Stimulated activated CD4-positive, alpha-beta T cell treated with anti-CD3 and anti-CD28 coated beads, Interleukin-2, amount 100 ng/mL, for 48 hours (primary cell): ENCODE results near the gene NR5A1.

Experiments
- DNase-seq, 2 donors: peaks; one replicate each; pipeline ENCODE4 v3.0.0-alpha.2; 2020

Gene NR5A1

DNA sequence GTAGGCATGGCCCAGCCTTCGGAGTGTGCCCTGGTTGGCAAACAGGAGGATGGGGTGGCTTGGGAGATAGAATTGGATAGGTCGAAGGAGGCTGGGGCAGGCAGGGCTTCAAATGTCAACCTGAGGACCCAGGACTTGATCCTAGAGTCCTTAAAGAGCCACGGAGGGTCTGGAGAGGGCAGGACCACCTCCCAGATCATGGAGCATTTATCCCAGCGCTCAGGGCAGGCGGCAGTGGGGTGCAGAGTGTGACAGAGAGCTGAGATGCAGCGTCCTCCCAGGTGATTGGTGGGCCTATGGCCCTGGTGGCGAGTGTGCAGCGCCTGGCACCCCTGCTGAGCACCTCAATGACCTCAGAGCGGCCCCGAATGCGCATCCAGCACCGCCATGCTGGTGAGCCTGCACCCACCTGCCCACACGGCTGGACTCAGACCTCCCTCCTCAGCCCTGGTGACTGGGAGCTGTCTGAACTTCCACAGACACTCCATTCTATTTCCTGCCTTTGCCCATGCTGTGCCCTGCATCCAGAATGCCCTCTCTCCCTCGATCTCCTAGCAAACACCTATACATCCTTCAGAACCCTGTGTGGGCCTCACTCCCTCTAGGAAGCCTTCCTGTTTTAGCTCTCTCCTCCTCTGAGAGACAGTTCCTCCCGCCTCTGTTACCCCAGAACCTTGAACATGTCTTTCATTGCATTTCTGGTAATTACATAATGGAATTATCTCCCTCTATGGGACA is 50.7 kb downstream of the NR5A1 start:
- DNase-seq = no peak

DNA sequence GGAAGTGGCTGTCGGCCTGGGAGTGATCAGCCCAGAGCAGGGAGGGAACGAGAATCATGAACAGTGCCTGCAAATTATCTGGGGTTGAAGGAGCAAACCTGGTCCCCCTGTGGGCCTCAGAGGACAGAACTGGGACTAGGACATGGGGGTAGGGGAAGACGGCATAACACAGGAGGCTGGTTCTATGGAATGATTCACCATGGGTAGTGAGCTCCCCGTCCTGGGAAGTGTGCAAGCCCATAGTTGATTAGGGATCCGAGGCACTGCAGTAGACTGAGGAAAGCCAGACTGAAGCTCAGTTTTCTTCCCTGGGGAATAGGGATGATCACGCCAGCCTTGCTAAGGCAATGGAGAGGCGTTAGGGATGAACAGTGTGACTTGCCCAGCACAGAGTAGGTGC is 51.4 kb downstream of the NR5A1 start:
- no peak for DNase-seq

DNA sequence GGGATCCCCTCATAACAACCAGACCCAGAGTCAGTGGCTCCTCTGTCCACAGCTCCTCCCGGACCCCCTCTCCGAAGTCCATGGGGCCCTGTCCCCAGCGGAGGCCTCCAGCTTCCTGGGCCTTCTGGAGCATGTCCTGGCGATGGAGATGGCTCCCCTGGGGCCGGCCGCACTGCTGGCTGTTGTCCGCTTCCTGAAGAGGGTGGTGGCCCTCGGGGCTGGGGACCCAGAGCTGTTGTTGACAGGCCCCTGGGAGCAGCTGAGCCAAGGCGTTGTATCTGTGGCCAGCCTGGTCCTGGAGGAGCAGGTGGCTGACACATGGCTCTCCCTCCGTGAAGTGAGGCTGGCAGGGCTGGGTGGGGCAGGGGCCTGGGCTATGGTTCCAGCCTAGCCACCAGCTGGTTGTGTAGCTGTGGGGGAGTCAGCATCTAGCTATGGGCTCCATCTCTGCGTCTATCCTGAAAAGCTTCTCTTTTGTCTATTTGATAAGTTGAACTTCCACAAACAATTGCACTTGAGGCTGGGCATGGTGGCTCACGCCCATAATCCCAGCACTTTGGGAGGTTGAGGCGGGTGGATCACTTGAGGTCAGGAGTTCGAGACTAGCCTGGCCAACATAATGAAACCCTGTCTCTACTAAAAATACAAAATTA is 52.3 kb downstream of the NR5A1 start:
- DNase-seq = no peak

DNA sequence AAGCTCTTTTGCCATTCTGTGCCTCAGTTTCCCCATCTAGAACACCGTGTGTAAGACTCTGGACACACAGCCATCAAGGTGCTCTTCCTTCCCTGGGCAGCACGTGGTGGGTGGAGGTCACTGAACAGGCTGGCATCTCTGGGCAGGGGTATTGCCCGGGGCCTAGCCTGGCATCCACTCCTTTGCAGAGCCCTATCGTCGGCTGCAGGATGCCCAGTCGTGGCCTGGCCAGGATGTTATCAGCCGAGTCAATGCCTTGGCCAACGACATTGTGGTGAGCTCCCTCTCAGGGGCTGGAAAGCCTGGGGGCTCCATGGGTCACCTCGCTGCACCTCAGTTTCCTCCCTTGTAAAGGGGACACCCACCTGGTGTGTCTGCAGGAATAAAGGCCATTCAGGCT is 52.9 kb downstream of the NR5A1 start:
- no peak for DNase-seq

DNA sequence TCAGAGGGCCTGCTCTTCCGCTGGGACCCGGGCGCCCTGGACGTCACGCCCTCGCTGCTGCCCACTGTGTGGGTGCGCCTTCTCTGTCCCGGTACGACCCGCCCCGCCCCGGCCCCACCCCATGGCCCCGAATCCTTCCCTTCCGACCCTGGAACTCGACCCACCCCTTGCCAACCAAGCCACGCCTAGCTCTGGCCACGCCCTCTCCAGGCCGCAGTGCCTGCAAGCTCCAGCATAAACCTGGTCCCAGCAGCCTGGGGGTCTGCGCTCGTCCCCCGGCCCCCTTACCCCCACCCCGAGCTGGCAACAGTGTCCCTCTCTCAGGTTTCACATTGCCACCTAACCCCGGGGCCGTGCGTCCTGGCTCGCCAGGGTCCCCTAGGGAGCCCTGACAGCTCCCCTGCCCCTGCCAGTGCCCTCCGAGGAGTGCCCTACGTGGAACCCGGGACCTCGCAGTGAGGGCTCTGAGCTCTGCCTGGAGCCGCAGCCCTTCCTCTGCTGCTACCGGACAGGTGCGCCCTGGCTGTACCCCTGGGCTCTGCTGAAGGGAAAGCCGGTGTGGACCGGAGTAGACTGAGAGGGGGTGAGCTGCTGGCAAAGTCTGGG is 53.5 kb downstream of the NR5A1 start:
- no peak for DNase-seq

DNA sequence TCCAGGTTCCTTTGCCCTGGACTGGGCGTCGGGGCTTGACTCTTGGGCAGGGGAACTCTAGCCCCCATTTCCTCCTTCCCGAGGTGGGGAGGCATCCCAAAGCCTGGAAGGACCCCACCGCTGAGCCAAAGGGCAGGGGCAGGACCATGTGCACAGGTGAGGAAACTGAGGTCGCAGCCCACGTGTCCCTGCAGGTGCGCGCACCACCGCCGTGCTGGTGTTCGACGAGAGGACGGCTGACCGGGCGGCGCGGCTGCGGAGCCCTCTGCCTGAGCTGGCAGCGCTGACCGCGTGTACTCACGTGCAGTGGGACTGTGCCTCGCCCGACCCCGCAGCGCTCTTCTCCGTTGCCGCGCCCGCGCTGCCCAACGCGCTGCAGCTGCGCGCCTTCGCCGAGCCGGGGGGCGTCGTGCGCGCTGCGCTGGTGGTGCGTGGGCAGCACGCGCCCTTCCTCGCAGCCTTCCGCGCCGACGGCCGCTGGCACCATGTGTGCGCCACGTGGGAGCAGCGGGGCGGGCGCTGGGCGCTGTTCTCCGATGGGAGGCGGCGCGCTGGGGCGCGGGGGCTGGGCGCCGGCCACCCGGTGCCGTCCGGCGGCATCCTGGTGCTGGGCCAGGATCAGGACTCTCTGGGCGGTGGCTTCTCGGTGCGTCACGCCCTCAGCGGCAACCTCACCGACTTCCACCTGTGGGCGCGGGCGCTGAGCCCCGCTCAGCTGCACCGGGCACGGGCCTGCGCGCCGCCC is 54.2 kb downstream of the NR5A1 start:
- no peak for DNase-seq

DNA sequence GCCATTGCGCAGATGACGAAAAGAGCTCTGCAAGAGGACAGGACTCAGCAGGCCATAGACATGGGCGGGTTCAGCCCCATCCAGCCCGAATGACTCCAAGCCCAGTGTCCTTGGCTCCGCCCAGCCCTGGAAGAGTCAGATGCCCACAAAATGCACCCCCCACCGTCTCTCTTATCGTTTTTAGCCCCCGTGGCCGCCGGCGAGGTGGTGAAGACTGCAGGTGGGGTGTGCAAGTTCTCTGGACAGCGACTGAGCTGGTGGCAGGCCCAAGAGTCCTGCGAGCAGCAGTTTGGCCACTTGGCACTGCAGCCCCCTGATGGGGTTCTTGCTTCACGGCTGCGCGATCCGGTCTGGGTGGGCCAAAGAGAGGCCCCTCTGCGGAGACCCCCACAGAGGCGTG is 54.9 kb downstream of the NR5A1 start:
- DNase-seq = no peak

DNA sequence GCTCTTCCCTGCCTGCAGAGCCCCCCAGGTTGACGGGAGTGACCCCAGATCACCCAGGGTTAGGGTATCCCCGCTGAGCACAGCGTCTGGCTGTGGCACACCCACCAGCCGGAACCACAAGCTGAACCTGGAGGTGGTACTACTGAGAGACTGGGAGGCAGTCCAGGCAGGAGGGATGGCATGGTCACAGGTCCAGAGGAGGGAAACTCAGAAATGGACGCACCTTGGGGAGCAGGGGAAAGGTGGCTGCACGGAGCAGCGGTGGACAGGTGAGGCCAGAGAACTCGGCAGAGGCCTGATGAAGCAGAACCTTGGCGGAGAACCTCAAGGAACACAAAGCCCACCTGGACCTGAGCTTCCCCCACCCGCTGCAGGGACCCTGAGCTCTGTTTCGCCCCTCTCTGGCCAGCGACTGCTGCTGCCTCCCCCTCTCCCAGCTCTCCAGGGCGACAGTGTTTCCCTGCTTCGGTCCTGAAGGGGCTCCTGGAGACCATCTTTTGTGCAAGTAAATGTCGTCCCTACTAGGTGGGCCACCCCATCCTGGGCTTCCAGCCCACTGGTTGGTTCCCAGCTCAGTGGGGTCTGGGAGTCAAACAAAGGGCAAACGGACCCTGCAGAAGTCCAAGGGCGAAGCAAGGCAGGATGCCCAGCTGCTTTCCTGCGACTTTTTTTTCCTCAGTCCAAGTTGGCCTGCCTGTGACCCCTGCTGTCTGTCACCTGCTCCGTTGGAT is 56.1 kb downstream of the NR5A1 start:
- DNase-seq = no peak

DNA sequence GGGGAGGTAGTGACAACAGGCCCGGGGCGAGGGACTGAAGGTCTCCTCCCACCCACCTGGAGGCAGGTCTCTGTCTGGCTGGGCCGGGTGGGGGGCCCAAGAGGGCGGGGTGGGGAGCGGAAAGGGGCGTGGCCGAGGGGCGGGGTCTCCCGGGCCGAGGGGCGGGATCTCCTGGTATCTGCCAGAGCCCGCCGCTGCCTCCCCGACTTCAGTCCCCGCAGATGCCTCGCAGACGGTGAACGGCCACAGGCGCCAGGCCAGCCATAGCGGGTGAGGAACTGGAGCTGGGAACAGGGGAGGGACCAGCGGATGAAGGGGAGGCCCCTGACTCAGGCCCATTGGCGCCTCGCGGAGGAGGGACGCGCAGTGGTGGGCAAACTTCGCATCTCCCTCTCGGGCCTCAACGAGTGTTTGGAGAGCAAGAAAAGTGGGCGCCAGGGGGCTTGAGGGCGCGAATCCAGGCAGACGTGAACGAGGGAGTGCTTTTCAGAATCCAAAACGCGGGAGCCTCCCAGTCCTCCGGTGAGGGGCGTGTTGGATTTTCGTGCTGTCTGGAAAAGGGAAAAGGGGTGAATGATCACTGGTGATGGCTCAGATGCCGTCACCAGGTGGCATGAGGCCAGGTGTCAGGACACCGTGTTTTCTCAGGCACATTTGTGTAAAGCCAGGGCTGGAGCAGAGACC is 56.8 kb downstream of the NR5A1 start, which contains the start of gene ADGRD2:
Gene ADGRD2, plus strand, starts transcription at position 211 of the 684 bp plus-strand sequence. CDS start 1,216 bp downstream, outside the sequence.
- DNase-seq = no peak

DNA sequence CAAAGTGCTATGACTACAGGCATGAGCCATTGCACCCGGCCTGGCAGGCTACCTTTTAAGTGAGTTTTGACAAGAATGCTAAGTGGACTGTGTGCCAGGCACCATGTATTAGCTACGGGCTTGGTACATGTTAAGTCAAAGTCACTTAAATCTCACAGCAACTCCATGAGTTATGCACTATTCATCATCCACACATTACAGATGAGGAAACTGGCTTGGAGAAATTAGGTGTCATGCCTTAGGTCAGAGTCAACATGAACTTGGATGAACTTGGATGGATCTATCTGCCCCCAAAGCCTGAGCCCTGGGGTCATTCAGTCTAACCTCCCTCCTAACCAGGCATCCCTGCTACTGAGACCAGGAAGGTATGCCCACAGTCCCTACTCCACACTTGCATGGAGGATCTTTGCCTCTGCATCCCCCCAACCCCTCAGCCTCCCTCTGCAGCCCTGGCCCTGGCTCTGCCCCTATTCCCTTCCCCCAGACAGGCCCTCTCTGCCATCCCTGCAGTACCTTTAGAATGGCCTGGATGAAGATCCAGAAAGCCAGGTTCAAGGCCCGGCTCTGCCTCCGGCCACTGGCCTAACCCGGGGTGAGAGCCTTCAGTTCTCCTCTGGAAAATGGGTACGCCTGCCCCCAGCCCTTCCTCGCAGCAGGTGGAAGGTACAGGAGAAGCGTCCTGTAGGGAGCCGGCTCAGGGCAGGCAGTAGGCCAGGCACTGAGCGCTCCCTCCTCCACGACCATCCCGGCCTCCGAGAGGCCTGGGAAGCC is 57.6 kb downstream of the NR5A1 start:
- no peak for DNase-seq

DNA sequence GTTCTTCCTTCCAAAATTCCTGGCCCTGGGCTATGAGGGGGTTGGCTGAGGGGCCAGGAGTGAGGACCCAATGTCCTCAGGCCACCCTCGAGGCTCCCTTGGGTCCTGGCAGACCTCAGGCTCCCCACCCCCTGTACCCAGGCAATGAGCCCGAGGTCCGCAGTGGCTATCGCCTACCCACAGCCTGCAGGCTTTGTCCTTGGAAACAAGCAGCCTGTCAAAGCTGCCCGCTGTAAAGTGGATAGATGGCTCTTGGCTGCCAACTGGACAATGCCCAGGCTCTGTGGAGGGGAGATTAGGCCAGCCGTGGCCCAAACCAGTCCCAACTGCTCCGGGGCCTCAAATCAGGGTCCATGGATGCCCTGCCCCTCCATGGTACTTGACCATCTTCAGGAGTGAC is 59.2 kb downstream of the NR5A1 start:
- DNase-seq = no peak

DNA sequence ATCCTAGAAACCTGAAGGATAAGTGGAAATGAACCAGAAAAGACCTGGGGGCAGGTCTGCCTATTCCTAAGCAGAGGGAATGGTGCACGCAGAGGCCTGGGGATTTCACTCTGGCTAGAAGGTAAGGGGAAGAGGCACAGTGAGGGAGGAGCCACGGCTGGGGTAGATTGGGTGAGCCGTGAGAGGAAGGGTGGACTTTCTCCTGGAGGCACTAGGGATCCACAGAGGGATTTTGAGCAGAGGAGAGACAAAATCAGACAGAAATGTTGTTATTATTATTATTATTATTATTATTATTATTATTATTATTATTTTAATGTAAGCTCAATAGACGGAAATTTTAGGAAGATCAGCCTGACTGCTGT is 59.9 kb downstream of the NR5A1 start:
- DNase-seq = no peak

DNA sequence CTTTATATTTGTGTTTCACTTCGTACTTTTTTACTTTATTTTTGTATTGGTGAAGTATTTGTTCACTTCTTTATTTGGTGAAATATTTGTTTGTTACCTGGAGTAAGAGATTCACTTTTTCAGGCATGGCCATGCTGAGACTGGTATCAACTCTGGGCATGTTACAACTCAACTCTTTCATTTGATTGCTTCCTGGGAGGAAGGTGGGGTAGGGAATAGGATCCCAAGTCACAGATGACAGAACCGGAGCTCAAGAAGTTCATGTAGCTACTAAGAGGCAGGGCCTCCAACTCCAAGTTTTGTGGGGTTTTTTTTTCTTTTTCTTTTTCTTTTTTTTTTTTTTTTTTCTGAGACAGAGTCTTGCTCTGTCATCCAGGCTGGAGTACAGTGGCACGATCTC is 63.0 kb downstream of the NR5A1 start:
- no peak for DNase-seq

DNA sequence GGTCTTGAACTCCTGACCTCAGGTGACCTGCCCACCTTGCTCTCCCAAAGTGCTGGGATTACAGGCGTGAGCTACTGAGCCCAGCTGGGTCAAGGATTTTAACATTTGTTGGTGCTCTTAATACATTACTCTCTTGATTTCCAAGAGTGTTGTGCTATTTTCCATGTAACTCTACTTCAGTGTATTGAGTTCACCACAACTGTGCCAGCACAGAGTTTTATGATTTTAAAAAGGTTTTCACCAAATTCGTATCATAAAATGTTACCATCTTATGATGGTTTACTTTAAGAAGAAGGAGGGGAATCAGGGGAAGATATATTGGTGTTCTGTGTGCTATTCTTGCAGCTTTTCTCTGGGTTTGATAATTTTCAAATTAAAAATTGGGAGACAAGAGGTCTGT is 63.6 kb downstream of the NR5A1 start:
- DNase-seq = no peak

DNA sequence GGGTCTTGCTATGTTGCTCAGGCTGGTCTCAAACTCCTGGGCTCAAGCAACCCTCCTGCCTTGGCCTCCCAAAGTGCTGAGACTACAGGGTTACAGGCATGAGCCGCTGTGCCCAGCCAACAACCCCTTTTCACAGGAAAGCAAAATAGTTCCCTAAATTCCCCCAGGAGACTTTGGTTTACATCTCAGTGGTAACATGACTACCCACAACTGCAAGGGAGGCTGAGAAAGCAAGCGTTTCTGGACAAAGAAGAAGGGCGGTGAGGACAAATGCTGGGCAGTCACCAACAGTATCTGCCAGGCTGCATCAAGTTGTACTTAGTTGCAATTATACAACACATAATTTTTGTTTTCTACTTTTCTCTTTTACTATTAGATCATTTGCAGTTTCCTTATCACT is 64.4 kb downstream of the NR5A1 start:
- no peak for DNase-seq

DNA sequence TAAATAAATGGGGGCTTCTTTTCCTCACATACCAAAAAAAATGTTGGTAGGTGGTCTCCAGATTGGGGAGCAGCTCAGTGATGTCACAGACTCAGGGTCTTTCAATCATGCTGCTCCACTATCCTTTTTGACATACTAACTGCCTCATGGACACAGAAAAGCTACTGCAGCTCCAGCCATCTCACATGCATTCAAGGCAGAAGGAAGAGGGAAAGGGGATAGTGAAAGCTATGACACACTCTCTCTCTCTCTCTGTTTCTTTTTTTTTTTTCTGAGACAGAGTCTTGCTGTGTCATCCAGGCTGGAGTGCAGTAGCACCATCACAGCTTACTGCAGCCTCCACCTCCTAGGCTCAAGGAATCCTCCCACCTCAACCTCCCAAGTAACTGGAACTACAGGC is 64.8 kb downstream of the NR5A1 start:
- DNase-seq = no peak

DNA sequence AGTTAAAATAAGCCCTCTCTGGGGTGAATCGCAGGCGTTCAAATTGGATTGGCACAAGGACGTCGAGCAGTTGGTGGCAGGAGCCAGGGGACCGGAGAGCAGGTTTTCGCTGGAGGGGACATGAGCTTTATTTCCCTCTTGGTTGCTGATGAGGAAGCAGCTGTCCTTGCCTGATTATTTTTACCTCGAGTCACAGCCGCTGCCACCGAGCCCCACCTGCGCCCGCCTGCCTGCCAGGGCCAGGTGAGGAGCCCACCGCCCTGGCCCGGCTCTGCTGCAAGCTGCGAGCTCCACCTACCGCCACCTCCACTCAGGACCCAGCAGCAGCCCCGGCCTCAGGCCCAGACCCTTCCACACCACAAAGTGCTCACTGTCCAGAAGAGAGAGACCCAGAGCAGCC is 65.9 kb downstream of the NR5A1 start:
- DNase-seq = no peak

DNA sequence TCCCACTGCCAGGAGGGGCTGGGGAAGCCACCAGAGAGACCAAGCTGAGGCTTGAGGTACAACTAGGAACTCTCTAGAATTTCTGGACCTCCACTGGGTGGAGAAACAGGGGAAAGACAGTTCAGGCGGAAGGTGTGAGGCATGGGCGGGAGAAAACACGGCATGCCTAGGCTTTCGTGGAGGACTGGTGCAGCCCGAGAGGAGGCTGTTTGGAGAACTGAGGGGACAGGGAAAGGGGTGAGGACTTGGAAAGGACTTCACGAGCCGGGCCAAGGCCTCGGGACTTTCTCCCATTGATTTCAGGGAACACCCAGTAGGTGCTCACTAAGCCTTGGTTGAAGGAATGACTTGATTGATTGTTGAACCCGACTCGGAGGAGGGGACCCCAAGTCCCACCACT is 66.4 kb downstream of the NR5A1 start:
- no peak for DNase-seq

DNA sequence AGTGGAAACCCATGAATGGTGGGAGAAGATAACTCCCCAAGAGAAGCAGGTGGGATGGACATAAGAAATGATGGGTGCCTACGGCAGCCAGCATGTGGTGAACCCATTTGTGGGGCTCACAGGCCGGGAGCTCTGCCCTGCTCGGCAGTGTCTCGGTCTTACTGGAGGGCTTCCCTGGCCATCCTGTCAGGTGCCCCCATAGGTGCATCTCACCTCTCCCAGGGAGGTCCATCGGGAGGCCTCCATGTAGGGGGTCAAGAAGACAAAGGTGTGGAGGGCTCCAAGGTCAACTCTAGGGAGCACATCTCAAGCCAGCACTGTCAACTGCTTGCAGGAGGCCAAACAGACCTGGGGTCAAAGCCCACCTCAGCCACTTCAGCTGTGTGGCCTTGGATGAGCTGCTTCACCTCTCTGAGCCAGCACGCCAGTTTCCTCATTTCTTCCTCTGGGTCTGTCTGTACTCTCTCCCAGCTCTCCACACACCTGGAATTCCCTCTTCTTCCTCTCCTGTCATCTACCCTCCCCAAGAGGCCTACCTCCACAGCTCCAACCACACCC is 67.4 kb downstream of the NR5A1 start:
- DNase-seq = no peak

DNA sequence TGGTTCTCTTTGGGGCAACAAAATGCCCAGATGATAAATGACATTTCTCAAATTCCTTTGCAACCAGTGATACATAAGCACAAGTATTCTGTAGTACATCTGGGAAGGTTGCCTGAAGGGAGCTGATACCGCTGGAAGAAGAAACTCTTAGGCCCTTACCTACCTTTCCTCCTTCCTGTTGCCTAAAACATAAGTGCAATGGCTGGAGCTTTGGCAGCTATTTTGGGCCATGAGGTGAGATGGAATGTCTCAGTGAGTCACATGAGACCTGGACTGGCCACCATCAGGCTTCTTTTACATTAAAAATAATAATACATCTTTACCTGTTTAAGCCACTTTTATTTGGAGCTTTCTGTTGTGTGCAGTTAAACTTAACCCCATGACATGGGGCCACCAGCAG is 68.1 kb downstream of the NR5A1 start:
- no peak for DNase-seq

DNA sequence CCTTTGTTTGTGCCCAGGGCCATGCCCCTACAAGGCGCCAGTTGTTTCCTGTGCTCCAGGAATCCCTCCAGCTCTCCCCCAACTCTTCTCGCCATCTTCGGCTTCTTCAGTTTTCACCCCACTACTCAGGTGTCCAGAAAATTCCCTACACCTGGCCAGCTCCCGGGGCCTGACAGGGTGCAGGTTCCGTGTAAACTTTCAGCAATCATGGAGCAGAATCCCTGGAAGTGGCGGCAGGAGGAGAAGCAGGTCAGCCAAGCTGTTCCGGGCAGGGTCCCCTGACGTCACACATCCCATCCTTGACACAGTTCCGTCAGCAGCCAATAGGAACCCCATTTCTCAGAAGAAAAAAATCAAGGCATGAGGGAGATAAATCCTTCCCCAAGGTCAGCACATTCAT is 69.1 kb downstream of the NR5A1 start:
- DNase-seq = no peak
